ENCODE measurements around the gene SLC35B2. TPM values are rescaled to one million over a fixed set of nuclear protein-coding genes. Genes with fewer than 3 reads are reported as not detected.

SLC35B2 gene
- total RNA-seq, 4 donors from 2014 or later = 9.7 to 34.4 (median 21.2) TPM

- Histone ChIP-seq H3K4me3 (no peak overlapping the region), H3K27me3 (no peaks in the 10 kb centered on the region), H3K27ac (no peak overlapping the region), H3K9me3 (no peaks in the 10 kb centered on the region), H3K36me3 (peaks cover 41 to 75% (median 58%) of the 10 kb centered on the region in 3 donors), H3K4me1 (peaks cover 14 to 83% (median 26%) of the 10 kb centered on the region in 3 donors)
- WGBS, 2 donors = 77 to 86% methylated on average over 6 to 7 of the region's 12 CpGs
- DNase-seq = no peak
- intact Hi-C loops (cut with DNase I) = loop anchor here (5.0 to 10.0 kb wide), 2 partner anchors 82 to 160 kb away; no protein-coding TSS in a partner anchor
- TF ChIP-seq POLR2A (IDR thresholded peaks at IDR 0.05) (no peak), CTCF (IDR thresholded peaks at IDR 0.05) (no peak)
Measured at GRCh38 chr6:44254191-44255104, 2.9 kb downstream of the SLC35B2 start.

- no peak overlapping the region for H3K27ac ChIP-seq
- TF ChIP-seq POLR2A (IDR thresholded peaks at IDR 0.05) = no peak
- TF ChIP-seq CTCF (IDR thresholded peaks at IDR 0.05) = peak in 5 of 6 experiments; percentile 33 to 52 (median 37)
- intact Hi-C loops (cut with DNase I) = loop anchor here (10.0 kb wide), 1 partner anchor 159 kb away; no protein-coding TSS in a partner anchor
- H3K4me3 ChIP-seq = no peak overlapping the region
- no peaks in the 10 kb centered on the region for H3K9me3 ChIP-seq
- peaks cover 41 to 75% (median 63%) of the 10 kb centered on the region in 3 donors for H3K36me3 ChIP-seq
- peaks cover 17 to 92% (median 36%) of the 10 kb centered on the region in 3 donors for H3K4me1 ChIP-seq
- WGBS, 2 donors = 59 to 61% methylated on average over 9 to 10 of the region's 10 CpGs
- no peak for DNase-seq
- H3K27me3 ChIP-seq = no peaks in the 10 kb centered on the region
Measured at GRCh38 chr6:44253307-44254101, 3.8 kb downstream of the SLC35B2 start.

GRCh38 chr6:44251576-44252524 lies 5.5 kb downstream of the SLC35B2 start:
- no peak overlapping the region for H3K27ac ChIP-seq
- TF ChIP-seq CTCF (IDR thresholded peaks at IDR 0.05) = no peak
- 84 to 88% methylated on average over 13 to 14 of the region's 14 CpGs for WGBS, 2 donors
- peaks cover 19 to 88% (median 35%) of the 10 kb centered on the region in 3 donors for H3K4me1 ChIP-seq
- intact Hi-C loops (cut with DNase I) = loop anchor here (10.0 kb wide), 1 partner anchor 157 kb away; no protein-coding TSS in a partner anchor
- no peaks in the 10 kb centered on the region for H3K27me3 ChIP-seq
- no peaks in the 10 kb centered on the region for H3K9me3 ChIP-seq
- no peak for DNase-seq
- H3K4me3 ChIP-seq = no peak overlapping the region
- H3K36me3 ChIP-seq = peaks cover 41 to 75% (median 63%) of the 10 kb centered on the region in 3 donors

- H3K4me1 ChIP-seq = peaks cover 14 to 81% (median 29%) of the 10 kb centered on the region in 3 donors
- DNase-seq = no peak
- no peak overlapping the region for H3K4me3 ChIP-seq
- 67 to 83% methylated on average over 3 of the region's 3 CpGs for WGBS, 2 donors
- no peaks in the 10 kb centered on the region for H3K27me3 ChIP-seq
- TF ChIP-seq CTCF (IDR thresholded peaks at IDR 0.05) (no peak), POLR2A (IDR thresholded peaks at IDR 0.05) (no peak)
- peaks cover 41 to 75% (median 63%) of the 10 kb centered on the region in 3 donors for H3K36me3 ChIP-seq
- intact Hi-C loops (cut with DNase I) = loop anchor here (10.0 kb wide), 1 partner anchor 156 kb away; no protein-coding TSS in a partner anchor
- no peak overlapping the region for H3K27ac ChIP-seq
- no peaks in the 10 kb centered on the region for H3K9me3 ChIP-seq
Measured at GRCh38 chr6:44250718-44251123, 6.6 kb downstream of the SLC35B2 start.

Measured in esophagus squamous epithelium (tissue), 5 donors.